Measurements from ENCODE around the gene TRERF1.
"Not testable (repeated sequence)": the region's sequence is repeated elsewhere in the genome, so short reads cannot be mapped to it uniquely, and the experiment has no call there.

The TRERF1 gene, protein sequence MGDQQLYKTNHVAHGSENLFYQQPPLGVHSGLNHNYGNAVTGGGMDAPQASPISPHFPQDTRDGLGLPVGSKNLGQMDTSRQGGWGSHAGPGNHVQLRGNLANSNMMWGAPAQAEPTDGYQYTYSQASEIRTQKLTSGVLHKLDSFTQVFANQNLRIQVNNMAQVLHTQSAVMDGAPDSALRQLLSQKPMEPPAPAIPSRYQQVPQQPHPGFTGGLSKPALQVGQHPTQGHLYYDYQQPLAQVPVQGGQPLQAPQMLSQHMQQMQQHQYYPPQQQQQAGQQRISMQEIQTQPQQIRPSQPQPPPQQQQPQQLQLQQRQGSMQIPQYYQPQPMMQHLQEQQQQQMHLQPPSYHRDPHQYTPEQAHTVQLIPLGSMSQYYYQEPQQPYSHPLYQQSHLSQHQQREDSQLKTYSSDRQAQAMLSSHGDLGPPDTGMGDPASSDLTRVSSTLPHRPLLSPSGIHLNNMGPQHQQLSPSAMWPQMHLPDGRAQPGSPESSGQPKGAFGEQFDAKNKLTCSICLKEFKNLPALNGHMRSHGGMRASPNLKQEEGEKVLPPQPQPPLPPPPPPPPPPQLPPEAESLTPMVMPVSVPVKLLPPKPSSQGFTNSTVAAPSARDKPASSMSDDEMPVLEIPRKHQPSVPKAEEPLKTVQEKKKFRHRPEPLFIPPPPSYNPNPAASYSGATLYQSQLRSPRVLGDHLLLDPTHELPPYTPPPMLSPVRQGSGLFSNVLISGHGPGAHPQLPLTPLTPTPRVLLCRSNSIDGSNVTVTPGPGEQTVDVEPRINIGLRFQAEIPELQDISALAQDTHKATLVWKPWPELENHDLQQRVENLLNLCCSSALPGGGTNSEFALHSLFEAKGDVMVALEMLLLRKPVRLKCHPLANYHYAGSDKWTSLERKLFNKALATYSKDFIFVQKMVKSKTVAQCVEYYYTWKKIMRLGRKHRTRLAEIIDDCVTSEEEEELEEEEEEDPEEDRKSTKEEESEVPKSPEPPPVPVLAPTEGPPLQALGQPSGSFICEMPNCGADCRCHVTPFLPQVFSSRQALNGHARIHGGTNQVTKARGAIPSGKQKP (N-terminal part only)

DNA sequence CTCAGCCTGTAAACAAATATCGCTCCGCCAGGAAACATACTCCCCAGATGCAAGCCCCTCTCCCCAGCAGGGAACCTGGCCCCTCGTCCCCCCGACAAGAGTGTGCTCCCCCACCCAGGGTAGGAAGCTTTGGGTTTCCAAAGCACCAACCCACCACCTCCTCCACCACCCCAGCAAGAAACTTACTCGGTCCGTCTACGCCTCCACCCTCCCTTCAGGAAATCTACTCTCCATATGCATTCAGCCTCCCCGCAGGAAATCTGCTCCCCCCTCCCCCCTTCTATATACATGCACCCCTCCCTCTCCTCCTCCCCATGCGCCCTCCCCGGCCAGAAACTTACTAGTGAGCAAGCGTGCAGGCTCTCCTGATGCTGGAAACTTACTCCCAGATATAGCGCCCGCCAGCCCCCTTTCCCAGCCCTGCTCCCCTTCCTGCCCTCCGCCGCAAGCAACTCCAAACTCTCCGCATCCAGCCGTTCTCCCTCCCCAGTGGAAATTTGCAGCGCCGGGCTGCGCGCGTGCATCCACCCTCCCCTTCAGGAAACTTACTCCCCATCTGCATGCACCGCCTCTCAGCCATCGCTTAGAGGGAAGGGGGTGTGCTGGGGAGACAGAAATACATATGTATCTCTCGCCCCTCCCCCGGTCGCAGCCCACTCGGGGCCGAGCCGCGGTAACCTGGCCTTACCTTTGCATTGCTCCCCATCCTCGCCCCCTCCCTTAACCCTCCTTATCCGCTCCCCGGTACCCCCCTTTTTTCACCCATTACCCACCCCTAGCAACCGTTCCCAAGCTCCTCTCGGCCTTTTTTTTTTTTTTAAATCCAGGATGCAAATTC is at the start of gene TRERF1:
Gene TRERF1, minus strand, starts transcription at position 594 of the 838 bp plus-strand sequence. CDS start 182,336 bp downstream, outside the sequence.
- peak; percentile 83 for DNase-seq

DNA sequence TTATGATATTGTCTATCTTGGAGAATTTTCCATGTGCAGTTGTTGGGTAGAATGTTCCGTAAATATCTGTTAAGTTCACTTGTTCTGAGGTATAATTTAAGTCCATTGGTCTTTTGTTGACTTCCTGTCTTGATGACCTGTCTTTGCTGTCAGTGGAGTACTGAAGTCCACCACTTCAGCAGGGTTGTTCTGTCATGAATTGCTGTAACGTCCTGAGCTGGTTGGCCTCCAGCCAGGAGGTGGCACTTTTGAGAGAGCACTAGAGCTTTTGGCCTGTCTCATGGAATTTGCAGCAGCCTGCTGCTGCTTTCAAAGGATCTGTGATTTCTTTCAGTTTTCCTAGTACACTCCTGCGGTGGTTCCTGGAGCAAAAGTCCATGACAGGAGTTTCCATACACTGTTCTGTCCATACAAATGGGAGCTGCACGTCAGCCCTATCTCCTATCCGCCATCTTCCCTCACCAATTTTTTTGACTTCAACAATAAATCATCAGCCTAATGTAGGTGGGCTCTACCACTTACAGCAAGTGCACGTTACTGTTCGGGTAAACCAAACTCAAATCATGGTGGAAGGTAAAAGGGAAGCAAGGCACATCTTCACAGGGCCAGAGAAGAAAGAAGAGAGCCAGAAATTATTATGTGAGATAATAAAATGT is 46.9 kb upstream of the TRERF1 start:
- DNase-seq = no peak

DNA sequence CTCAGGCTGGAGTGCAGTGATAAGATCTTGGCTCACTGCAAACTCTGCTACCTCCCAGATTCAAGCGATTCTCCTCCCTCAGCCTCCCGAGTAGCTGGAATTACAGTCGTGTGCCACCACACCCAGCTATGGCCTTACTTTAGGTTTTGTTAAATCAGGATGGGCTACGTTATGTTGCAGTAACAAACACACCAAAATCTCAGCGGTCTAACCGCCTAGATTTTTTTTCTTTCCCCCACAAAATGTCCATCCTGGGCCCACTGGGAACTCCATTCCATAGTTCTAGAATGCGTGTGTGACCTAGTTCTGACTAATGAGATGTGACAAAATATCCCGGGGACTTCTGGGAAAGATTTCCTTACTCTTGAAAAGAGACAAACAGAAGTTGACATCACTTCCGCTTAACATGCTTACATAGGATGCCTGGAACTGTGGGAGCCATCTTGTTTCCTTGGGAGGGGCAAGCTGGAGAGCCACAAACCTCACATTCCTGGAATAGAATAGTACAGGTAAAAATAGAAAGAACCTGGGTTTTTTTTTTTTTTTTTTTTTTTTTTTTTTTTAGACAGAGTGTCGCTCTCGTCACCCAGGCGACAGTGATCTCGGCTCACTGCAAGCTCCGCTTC is 42.3 kb upstream of the TRERF1 start:
- DNase-seq = no peak

DNA sequence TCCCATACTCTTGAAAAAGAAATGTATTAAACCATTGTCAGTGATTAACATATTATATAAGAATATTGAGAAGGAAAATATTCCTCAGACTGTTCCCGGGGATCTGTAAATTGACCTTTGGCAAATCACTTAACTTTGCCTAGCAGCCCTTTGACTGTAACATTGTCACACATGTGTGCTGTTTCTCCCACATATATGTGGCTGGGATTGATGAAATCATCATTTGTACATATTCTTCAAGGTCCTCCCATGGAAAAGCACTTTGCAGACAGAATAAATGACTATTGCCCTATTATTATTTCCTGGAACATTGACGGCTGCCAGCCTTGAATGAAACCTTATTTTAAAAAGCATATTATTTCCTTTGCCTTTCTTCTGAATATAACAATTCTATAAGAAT is 36.4 kb upstream of the TRERF1 start:
- no peak for DNase-seq

DNA sequence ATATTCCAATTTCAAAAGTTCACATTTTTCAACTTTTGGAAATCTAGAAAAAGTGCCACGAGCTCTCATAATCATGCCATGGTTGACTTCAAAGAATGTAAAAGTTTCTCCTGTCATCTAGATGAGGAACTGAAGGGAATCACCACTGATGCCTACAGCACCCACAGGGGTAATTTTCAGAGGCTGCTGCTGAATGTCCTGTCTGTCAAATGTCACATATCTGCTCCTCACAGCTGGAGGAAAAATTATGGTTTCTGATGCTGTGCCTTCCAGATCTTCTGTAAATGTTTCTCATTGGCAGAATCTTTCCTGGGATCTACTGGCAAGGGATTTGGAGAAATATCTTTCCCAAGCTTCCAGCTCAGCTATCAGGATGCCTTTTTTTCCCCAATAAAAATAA is 32.5 kb upstream of the TRERF1 start:
- no peak for DNase-seq

DNA sequence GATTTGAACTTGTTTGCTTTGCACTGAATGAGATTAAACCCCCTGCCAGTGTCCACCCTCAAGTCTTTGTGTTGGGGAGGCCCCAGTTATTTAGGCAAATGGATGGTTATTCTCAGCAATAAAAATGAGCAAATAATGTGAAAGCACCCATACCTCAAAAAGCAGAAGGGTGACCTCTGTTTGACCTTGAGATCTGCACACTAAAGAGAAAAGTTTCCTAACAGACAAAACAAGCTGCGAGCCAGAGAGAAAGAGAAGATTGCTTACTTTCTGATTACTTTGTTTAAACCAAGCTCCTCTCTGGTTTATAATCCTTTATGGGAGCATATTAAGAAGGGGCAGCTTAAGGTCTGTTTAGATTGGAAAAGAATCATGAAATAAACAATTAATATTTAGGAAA is 30.4 kb upstream of the TRERF1 start:
- DNase-seq = no peak

DNA sequence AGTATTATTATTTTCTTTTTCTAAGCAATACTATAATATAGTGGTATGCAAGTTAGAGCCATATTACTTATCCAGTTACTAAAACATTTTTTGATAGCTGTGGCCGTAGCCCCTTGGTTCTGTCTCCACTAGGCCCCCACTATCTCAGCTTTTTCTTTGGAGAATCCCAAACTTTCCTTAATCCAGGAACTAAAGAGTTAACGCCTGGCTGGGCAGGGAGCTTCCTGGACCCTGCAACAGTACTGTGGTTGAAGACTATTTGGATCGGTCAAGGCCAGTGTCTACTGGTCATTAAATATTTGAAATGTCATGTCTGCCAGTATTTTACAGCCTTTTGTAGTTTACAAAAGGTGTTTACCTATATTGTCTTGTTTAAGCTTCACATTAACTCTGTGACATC is 20.0 kb upstream of the TRERF1 start:
- no peak for DNase-seq

DNA sequence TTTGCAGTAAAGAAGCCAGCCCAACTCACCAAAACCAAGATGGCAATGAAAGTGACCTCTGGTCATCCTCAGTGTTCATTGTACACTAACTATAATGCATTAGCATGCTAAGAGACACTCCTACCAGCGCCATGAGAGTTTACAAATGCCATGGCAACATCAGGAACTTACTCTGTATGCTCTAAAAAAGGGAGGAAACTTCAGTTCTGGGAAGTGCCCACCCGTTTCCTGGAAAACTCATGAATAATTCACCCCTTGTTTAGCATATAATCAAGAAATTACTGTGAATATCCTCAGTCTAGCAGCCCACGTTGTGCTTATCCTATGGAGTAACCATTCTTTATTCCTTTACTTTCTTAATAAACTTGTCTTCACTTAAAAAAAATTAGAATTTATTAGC is 19.4 kb upstream of the TRERF1 start:
- DNase-seq = no peak

DNA sequence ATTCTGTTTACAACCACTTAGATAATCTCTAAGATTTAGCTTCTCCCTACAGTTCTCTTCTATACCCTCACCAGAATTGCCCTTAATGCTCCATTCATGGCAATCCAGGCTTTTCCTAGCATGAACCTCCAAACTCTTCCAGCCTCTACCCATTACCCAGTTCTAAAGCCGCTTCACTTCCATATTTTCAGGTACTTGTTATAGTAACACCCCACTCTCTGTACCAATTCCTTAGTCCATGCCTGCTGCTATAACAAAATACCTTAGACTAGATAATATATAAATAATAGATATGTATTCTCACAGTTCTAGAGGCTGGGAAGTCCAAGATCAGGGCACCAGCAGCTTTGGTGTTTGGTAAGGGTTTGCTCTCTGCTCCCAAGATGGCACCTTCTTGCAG is 16.5 kb upstream of the TRERF1 start:
- no peak for DNase-seq

DNA sequence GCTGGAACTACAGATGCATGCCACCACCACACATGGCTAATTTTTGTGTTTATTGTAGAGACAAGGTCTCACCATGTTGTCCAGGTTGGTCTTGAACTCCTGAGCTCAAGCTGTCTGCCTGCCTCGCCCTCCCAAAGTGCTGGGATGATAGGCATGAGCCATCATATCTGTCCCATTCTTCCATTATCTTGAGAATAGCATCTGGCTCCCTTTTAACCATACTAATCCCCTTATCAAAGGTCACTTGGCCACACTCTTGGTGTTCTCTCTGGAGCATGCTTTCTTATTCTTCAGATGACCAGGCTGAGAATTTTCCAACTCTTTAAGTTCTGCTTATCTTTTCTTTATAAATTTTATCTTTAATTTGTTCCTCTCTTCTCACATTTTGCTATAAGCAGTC is 15.9 kb upstream of the TRERF1 start:
- DNase-seq = no peak

DNA sequence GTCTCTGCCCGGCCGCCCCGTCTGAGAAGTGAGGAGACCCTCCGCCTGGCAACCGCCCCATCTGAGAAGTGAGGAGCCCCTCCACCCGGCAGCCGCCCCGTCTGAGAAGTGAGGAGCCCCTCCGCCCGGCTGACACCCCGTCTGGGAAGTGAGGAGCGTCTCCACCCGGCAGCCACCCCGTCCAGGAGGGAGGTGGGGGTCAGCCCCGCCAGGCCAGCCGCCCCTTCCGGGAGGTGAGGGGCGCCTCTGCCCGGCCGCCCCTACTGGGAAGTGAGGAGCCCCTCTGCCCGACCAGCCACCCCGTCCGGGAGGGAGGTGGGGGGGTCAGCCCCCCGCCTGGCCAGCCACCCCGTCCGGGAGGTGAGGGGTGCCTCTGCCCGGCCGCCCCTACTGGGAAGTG is 14.7 kb upstream of the TRERF1 start:
- DNase-seq = not testable (repeated sequence)

DNA sequence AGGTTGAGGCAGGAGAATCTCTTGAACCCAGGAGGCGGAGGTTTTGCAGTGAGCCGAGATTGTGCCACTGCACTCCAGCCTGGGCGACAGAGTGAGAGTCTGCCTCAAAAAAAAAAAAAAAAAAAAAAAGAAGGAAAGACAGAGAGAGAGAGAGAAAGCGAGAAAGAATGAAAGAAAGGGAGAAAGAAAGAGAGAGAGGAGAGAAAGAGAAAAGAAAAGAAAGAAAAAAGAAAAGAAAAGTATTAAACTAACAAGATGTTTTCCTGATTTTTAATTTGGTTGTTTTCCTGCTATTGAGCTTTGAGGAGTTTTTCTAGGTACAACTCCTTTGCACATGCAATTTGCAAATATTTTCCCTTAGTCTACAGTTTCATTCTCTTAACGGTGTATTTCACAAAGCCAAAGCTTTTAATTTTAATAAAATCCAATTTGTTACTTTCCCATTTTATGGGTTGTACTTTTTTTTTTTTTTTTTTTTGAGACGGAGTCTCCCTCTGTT is 10.8 kb upstream of the TRERF1 start:
- DNase-seq = no peak

DNA sequence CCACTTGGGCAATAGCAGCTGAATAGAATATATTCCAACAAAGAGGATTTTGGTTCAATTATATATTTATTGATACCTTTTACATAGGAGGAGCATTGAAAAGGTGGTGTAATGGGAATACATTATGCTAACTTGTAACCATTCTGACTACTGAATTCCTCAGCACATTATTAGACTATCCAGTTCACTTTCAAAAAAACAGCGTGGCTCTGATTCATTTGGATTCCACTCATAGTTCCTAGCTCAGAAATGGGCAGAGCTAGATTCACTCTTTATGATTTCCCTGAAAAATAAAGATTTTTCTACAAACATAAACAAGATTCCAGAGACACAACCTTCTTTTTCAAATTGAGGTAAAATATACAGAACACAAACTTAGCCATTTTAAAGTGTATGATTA is 9.2 kb upstream of the TRERF1 start:
- no peak for DNase-seq

DNA sequence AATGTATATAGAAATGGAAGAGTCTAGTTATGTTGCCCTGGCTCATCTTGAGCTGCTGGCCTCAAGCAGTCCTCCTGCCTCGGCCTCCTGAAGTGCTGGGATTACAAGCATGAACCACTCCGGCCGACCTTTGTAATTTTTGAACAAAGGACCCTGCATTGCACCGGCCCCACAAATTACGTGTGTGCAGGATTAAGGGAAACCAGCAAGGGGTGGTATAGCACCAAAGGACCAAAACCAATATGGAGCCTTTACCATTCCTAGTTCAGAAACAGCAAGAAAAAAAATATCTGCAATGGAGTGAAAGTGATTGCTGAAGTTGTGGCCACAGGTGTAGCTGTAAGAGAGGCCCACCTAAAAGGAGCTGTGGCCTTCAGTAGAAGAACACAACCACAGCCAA is 8.2 kb upstream of the TRERF1 start:
- no peak for DNase-seq

DNA sequence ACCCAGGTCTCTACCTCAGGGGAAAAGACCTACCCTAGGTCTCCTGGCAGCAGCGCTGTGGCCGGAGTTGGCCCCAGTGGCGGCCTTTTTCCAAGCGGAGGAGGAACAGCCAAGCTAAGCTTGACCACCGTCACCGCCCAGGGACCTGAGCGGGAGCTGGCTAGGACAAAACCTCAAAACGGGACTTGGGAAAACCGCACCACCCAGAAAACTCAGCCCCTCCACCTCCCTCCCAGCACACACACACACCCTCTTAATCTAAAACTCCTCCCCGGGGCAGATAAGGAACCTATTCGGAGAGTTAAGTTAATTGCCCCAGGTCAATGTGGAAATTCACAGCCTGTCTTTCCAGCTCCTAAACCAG is 2.7 kb upstream of the TRERF1 start:
- DNase-seq = no peak

DNA sequence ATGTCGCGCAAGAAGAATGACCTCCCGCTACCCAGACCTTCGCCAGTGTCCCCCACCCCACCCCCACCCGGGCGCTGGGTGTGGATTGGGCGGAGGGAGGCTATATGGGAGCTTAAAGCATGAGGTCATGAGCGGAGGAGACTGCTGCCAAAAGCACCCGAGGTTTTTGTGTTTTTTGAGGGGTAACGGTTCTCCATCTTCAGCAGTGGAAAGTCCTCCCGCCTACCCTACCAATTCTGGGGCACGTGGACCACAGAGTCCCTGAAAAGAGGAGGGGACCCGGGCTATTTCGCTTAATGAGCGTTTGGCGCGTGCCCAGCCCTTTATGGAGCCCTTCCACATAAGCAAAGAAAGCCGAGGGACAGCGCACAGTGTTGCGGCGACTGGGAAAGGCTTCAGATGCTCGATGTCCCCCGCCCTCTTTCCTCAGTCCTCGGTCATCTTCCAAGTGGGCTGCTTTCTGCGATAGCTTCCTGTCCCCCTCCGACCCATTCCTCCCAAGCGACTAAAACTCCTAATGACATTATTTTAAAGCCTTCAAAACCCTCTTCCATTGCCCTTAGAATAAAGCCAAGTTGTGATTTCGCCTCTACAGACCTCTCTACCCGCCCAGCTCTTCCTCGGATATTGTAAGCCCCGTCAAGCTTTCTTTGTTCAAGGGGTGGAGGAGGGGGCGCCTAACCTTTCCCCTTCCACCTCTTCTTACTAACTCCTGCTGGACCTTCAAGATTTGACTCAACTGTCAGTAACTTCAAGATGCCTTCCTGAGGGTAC is 2.1 kb upstream of the TRERF1 start:
- DNase-seq = peak; percentile 31

DNA sequence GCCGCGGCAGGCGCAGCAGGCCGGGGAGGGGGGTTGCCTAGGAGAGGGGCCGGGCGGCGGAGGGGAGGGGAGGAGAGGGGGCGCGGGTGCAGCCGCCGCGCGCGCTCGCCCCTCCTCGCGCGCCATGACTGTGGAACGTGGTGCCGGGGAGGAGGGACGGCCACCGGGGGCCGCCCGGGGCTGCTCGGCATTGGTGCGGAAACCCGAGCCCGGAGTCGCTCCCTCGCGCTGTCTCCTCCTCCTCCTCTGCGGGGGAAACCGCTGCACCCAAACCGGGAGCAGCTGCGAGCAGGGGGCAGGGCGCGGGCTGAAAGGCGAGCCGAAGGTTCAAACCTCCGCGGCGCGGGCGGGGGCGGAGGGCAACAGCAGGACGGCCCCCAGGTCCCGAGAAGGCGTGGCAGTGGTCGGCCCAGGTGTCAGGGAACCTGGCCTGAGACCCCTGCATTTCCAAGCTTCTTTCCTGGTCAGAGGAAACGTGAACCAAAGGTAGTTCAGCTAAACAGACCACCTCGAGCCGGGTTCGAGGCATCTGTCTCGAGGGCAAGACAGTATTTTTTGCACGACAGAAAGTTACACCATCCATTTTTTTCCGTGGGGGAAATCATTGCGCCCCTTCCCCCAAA is 1.4 kb upstream of the TRERF1 start:
- peak; percentile 97 for DNase-seq

DNA sequence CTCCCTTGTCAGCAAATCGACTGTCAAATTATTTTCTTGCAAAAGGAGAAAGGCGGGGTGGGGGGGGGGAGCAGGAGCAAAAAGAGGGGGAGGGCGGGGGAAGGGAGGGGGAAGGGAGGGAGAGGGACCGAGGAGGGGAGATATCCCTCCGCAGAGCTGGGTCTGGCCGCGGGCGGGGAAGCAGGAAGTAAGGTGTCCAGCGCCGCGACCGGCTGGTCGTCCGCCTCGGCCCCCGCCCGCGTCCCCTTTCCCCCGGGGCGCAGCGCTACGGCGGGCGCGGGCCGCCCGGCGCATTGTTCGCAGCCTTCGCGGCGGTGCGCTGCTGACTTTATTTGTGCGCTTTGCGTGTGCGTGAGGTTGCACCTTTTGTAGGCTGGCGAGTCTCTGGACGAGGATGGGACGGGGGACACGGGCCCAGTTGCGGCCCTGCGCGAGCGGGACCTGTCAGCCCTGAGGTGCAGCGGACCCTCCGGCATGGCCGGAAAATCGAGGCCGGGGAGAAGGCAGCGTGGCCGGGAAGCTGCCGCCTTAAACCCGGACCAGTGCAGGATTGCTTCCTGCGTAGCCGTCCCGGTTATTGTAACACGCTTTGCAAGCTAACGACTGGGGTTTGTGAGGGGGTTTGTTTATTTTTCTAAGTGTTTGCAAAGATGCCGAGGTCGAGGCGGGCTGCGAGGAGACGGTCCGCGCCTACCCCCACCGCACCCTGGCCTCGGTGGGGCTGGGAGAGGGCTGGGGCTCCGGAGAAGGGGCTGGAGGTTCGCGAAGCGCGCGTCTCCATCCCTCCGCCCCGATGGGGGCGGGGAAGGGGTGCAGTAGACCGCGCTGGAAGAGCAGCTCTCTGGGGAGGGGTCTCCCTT is 675 bp upstream of the TRERF1 start:
- DNase-seq = peak; percentile 83
